ENCODE results near the gene PRODH2. TPM values are rescaled to one million over a fixed set of nuclear protein-coding genes. Genes with fewer than 3 reads are reported as not detected.

The PRODH2 gene
- total and polyA plus RNA-seq, 2 of the 13 experiments (the other 11 are each of a cell fraction or from before 2014, with no cell fraction given) = 86.7 to 118 TPM

DNA sequence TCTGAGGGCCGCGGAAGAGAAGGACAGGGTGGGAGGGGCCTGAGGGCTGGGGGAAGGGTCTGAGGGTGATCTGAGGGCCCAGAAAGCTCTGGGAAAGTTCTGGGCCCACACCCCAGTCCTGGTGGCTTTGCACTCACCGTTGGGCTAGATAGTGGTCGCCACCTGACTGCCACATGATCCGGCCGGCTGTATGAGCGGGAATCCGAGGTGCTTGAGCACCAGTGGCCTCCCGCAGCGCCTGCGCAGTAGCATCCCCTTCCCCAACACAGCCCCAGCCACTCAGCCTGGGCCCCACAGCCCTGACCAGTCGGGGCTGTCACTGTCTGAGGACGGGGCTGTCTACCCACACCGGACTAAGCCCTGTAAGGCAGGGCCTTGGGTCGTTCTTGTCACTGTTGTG, 15.0 kb downstream of the PRODH2 start (continued):
- TF ChIP-seq ESRRA (CRISPR knock-in tag; IDR thresholded peaks at IDR 0.05; ENCODE audit: low read depth) (no peak), RELA (CRISPR knock-in tag; IDR thresholded peaks at IDR 0.05) (no peak), SIX4 (CRISPR knock-in tag; IDR thresholded peaks at IDR 0.05) (no peak), SCMH1 (CRISPR knock-in tag; IDR thresholded peaks at IDR 0.05; ENCODE audit: borderline replicate concordance) (no peak), AKAP8 (CRISPR knock-in tag; IDR thresholded peaks at IDR 0.05) (peak; percentile 93; the same call in 1 of the 2 replicates), NAIF1 (CRISPR knock-in tag; IDR thresholded peaks at IDR 0.05; ENCODE audit: borderline replicate concordance) (no peak), KDM3A (CRISPR knock-in tag; IDR thresholded peaks at IDR 0.05; ENCODE audit: low read depth) (no peak), KLF12 (CRISPR knock-in tag; IDR thresholded peaks at IDR 0.05; ENCODE audit: borderline replicate concordance) (no peak), MBD4 (IDR thresholded peaks at IDR 0.05; ENCODE audit: borderline replicate concordance, low read length) (no peak), POLR2A (IDR thresholded peaks at IDR 0.05; ENCODE audit: insufficient read depth in 1 of 2, low read depth in 2 of 2, low read length in 2 of 2) (peak in 1 of 2 experiments; percentile 68; a peak in 2 of 4 replicates), CBFB (CRISPR knock-in tag; IDR thresholded peaks at IDR 0.05) (no peak), NCOA5 (CRISPR knock-in tag; IDR thresholded peaks at IDR 0.05) (no peak), ZFP36 (IDR thresholded peaks at IDR 0.05; ENCODE audit: borderline replicate concordance, low read depth, low read length, partially characterized antibody) (no peak), CAMTA2 (CRISPR knock-in tag; IDR thresholded peaks at IDR 0.05; ENCODE audit: borderline replicate concordance) (no peak), NFATC3 (CRISPR knock-in tag; IDR thresholded peaks at IDR 0.05) (no peak), RFXAP (CRISPR knock-in tag; IDR thresholded peaks at IDR 0.05; ENCODE audit: borderline replicate concordance) (0 out of 2 replicates have a peak, but pooled peaks have one; percentile 35), ZNF7 (CRISPR knock-in tag; IDR thresholded peaks at IDR 0.05) (no peak), SPEN (CRISPR knock-in tag; IDR thresholded peaks at IDR 0.05; ENCODE audit: low read depth) (peak; percentile 52; the same call in 1 of the 2 replicates)
- TF ChIP-seq, protein P1, sequence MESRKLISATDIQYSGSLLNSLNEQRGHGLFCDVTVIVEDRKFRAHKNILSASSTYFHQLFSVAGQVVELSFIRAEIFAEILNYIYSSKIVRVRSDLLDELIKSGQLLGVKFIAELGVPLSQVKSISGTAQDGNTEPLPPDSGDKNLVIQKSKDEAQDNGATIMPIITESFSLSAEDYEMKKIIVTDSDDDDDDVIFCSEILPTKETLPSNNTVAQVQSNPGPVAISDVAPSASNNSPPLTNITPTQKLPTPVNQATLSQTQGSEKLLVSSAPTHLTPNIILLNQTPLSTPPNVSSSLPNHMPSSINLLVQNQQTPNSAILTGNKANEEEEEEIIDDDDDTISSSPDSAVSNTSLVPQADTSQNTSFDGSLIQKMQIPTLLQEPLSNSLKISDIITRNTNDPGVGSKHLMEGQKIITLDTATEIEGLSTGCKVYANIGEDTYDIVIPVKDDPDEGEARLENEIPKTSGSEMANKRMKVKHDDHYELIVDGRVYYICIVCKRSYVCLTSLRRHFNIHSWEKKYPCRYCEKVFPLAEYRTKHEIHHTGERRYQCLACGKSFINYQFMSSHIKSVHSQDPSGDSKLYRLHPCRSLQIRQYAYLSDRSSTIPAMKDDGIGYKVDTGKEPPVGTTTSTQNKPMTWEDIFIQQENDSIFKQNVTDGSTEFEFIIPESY (CRISPR knock-in tag; IDR thresholded peaks at IDR 0.05) = no peak
- TF ChIP-seq, protein P2, sequence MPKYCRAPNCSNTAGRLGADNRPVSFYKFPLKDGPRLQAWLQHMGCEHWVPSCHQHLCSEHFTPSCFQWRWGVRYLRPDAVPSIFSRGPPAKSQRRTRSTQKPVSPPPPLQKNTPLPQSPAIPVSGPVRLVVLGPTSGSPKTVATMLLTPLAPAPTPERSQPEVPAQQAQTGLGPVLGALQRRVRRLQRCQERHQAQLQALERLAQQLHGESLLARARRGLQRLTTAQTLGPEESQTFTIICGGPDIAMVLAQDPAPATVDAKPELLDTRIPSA (CRISPR knock-in tag; IDR thresholded peaks at IDR 0.05; ENCODE audit: borderline replicate concordance) = no peak
- TF ChIP-seq, protein P3, sequence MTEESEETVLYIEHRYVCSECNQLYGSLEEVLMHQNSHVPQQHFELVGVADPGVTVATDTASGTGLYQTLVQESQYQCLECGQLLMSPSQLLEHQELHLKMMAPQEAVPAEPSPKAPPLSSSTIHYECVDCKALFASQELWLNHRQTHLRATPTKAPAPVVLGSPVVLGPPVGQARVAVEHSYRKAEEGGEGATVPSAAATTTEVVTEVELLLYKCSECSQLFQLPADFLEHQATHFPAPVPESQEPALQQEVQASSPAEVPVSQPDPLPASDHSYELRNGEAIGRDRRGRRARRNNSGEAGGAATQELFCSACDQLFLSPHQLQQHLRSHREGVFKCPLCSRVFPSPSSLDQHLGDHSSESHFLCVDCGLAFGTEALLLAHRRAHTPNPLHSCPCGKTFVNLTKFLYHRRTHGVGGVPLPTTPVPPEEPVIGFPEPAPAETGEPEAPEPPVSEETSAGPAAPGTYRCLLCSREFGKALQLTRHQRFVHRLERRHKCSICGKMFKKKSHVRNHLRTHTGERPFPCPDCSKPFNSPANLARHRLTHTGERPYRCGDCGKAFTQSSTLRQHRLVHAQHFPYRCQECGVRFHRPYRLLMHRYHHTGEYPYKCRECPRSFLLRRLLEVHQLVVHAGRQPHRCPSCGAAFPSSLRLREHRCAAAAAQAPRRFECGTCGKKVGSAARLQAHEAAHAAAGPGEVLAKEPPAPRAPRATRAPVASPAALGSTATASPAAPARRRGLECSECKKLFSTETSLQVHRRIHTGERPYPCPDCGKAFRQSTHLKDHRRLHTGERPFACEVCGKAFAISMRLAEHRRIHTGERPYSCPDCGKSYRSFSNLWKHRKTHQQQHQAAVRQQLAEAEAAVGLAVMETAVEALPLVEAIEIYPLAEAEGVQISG (CRISPR knock-in tag; IDR thresholded peaks at IDR 0.05) = no peak; the same call in 1 of the 2 replicates
- TF ChIP-seq, protein P4, sequence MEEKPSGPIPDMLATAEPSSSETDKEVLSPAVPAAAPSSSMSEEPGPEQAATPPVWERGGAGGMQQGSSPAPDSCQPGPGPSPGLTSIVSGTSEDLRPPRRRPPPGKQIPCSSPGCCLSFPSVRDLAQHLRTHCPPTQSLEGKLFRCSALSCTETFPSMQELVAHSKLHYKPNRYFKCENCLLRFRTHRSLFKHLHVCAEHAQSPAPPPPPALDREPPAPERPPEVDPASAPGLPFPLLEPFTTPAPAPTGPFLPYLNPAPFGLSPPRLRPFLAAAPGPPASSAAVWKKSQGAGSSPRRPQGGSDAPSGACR (CRISPR knock-in tag; IDR thresholded peaks at IDR 0.05) = no peak
- TF ChIP-seq, protein P5, sequence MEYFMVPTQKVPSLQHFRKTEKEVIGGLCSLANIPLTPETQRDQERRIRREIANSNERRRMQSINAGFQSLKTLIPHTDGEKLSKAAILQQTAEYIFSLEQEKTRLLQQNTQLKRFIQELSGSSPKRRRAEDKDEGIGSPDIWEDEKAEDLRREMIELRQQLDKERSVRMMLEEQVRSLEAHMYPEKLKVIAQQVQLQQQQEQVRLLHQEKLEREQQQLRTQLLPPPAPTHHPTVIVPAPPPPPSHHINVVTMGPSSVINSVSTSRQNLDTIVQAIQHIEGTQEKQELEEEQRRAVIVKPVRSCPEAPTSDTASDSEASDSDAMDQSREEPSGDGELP (IDR thresholded peaks at IDR 0.05; ENCODE audit: borderline replicate concordance, low read depth) = no peak
- TF ChIP-seq, protein P6, sequence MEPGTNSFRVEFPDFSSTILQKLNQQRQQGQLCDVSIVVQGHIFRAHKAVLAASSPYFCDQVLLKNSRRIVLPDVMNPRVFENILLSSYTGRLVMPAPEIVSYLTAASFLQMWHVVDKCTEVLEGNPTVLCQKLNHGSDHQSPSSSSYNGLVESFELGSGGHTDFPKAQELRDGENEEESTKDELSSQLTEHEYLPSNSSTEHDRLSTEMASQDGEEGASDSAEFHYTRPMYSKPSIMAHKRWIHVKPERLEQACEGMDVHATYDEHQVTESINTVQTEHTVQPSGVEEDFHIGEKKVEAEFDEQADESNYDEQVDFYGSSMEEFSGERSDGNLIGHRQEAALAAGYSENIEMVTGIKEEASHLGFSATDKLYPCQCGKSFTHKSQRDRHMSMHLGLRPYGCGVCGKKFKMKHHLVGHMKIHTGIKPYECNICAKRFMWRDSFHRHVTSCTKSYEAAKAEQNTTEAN (CRISPR knock-in tag; conservative IDR thresholded peaks at IDR 0.05) = 0 out of 2 replicates have a peak, but pooled peaks have one; percentile 35
